OCI-LY3 (cell line): ENCODE data around the gene FAM234A.

Experiments used
- H2AFZ ChIP-seq: fragments of 200-600, 300-600 bp; shearing (Covaris generic); 2 replicates; pipeline ENCODE4 v1.6.0; 2014; ENCODE audit warnings: antibody characterized with exemption, low read depth, low read length
- H3K27ac ChIP-seq: fragments of 200-600, 300-600 bp; sonication (generic); 2 replicates; pipeline ENCODE4 v1.5.1; 2014; ENCODE audit warnings: mild to moderate bottlenecking, low read length, moderate library complexity, mixed read lengths
- H3K27me3 ChIP-seq: fragments of 200-600, 300-600 bp; sonication (generic); 2 replicates; pipeline ENCODE4 v1.6.1; 2014; ENCODE audit warnings: low read depth, low read length, mixed read lengths
- H3K36me3 ChIP-seq: fragments of 200-600, 300-600 bp; sonication (generic); replicated peaks from 2 replicates; pipeline ENCODE3; 2014; ENCODE audit warnings: low read depth, low read length, mixed read lengths
- H3K4me1 ChIP-seq: fragments of 300-600, 200-600 bp; sonication (generic); 2 replicates; pipeline ENCODE4 v1.6.1; 2014; ENCODE audit warnings: low read length, mixed read lengths
- H3K4me2 ChIP-seq: fragments of 200-600, 300-600 bp; sonication (generic); 2 replicates; pipeline ENCODE4 v1.6.1; 2014; ENCODE audit warnings: low read length, mixed read lengths
- H3K4me3 ChIP-seq: fragments of 300-600, 200-600 bp; sonication (generic); 2 replicates; pipeline ENCODE4 v1.5.1; 2014; ENCODE audit warnings: antibody characterized with exemption, mild to moderate bottlenecking, low read length, moderate library complexity
- H3K79me2 ChIP-seq: fragments of 300-600, 200-600 bp; shearing (Covaris generic); 2 replicates; pipeline ENCODE4 v1.6.1; 2014; ENCODE audit warnings: mild to moderate bottlenecking, low read length, mixed read lengths
- H3K9ac ChIP-seq: fragments of 300-600, 200-600 bp; shearing (Covaris generic); 2 replicates; pipeline ENCODE4 v1.6.0; 2014; ENCODE audit warnings: mild to moderate bottlenecking, low read length, moderate library complexity
- H3K9me3 ChIP-seq: fragments of 200-600, 300-600 bp; shearing (Covaris generic); 2 replicates; pipeline ENCODE4 v1.6.1; 2014; ENCODE audit warnings: low read length, mixed read lengths; ENCODE audit not compliant: insufficient read depth
- H4K20me1 ChIP-seq: fragments of 200-600, 300-600 bp; sonication (generic); 2 replicates; pipeline ENCODE4 v1.6.1; 2016; ENCODE audit warnings: low read length, mixed read lengths; ENCODE audit not compliant: insufficient read depth
- EZH2phosphoT487 ChIP-seq: fragments of 200-600 bp; shearing (Covaris generic); IDR thresholded peaks from 2 replicates; pipeline ENCODE4 v1.6.1; 2018; ENCODE audit warnings: antibody characterized with exemption, mixed run types, low read depth
- TF ChIP-seq, protein P1 (sequence below): fragments of 200-600, 300-600 bp; sonication (generic); IDR thresholded peaks from 2 replicates; pipeline ENCODE4 v1.5.1; 2014; ENCODE audit warnings: antibody characterized with exemption, low read length, low read depth

Gene FAM234A

DNA sequence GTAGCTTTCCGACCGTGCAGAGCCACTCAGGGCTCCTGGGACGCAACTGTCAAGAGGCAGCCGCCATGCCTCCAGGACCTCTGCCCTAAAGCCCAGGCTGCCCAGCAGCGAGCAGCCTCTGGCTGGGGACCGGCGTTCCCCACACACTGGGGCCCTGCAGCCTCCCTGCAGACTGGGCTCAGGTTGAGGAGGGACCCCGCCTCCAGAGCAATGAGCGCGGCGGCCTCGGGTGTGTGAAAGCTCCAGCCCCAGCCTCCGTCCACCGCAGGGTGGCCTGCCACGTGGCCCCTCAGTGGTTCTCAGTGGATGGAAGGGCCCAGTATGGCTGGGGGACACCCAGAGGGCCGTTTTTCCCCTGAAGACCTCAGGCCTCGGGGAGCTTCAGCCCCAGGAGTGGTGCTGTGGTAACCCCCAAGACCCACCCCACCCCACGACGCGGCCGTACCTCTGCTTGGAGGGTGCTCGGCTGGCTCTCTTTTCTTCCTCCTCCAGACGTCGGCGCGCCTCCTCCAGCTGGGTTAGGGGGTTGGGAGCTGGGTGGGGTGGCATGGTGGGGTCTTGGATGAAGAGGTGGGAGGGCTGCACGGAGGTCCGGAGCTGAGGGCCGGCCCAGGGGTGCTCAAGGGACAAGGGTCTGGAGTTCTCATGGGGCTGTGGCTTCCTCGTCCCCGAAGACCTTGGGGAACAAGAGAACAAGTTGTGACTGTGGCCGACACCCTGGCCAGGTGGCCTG is 58.6 kb downstream of the FAM234A start:
- no peak overlapping the region for H3K9ac ChIP-seq
- H3K9me3 ChIP-seq: no peaks in the 10 kb centered on the region
- no peaks in the 10 kb centered on the region for H3K36me3 ChIP-seq
- TF ChIP-seq, protein P1, sequence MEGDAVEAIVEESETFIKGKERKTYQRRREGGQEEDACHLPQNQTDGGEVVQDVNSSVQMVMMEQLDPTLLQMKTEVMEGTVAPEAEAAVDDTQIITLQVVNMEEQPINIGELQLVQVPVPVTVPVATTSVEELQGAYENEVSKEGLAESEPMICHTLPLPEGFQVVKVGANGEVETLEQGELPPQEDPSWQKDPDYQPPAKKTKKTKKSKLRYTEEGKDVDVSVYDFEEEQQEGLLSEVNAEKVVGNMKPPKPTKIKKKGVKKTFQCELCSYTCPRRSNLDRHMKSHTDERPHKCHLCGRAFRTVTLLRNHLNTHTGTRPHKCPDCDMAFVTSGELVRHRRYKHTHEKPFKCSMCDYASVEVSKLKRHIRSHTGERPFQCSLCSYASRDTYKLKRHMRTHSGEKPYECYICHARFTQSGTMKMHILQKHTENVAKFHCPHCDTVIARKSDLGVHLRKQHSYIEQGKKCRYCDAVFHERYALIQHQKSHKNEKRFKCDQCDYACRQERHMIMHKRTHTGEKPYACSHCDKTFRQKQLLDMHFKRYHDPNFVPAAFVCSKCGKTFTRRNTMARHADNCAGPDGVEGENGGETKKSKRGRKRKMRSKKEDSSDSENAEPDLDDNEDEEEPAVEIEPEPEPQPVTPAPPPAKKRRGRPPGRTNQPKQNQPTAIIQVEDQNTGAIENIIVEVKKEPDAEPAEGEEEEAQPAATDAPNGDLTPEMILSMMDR: no peak
- no peak for TF ChIP-seq EZH2phosphoT487
- no peaks in the 10 kb centered on the region for H4K20me1 ChIP-seq
- H3K4me2 ChIP-seq: no peak overlapping the region
- no peaks in the 10 kb centered on the region for H3K4me1 ChIP-seq
- H3K79me2 ChIP-seq: no peaks in the 10 kb centered on the region
- H3K27me3 ChIP-seq: no peaks in the 10 kb centered on the region
- no peak overlapping the region for H2AFZ ChIP-seq
- H3K27ac ChIP-seq: no peak overlapping the region
- no peak overlapping the region for H3K4me3 ChIP-seq

DNA sequence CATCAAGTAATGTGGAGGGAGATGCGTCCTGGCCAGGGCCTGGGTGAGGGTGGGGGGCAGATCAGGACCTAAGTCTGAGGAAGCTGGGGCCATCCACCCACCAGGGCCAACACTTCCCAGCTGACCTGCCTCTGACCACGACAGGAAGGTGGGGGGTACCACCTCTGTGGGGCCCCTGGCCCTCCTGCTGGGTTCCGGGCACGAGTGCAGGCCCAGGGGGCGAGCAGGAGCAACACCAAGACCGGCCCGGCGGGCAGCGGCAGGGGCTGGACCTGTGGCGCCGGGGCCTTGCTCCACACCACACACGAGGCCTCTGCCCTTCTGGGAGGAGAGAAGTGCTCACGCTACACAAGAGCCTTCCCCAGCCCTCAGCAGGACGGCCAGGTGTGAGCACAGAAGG is 61.7 kb downstream of the FAM234A start:
- no peaks in the 10 kb centered on the region for H3K4me1 ChIP-seq
- no peak overlapping the region for H3K4me3 ChIP-seq
- H2AFZ ChIP-seq: no peak overlapping the region
- H3K9ac ChIP-seq: no peak overlapping the region
- no peaks in the 10 kb centered on the region for H4K20me1 ChIP-seq
- H3K9me3 ChIP-seq: no peaks in the 10 kb centered on the region
- TF ChIP-seq, protein P1: no peak
- no peak for TF ChIP-seq EZH2phosphoT487
- no peaks in the 10 kb centered on the region for H3K36me3 ChIP-seq
- no peaks in the 10 kb centered on the region for H3K27me3 ChIP-seq
- no peak overlapping the region for H3K4me2 ChIP-seq
- no peak overlapping the region for H3K27ac ChIP-seq
- no peaks in the 10 kb centered on the region for H3K79me2 ChIP-seq

DNA sequence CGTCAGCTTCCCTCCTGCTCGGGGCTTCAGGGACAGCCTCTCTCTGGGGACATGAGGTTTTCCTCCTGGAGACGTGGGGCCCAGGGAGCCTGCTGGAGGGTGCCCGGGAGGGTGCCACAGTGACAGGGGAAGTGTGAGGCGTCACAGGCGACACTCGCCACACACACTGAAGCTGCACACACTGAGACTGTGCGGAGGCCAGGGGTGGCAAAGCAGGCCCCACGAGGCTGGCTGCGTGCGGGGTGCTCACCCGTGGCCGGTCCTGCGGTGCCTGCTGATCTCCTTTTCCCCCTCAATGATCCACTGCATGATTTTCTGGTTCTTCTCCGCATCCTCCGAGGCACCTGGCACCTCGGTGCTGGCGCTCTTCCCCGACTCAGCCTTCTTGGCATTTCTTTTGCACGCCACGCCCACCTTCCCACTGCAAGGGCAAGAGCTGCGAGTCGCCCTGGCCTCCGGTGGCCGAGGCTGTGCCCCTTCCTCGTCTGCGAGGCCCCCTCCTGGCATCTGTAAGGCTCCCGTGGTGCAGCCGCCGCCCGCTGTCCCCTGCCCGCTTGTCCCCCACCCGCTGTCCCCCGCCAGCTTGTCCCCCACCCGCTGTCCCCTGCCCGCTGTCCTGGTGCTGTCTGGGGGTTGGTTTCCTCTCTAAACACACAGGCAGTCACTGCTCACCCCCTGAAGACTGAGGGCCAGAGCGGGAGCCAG is 62.3 kb downstream of the FAM234A start:
- no peaks in the 10 kb centered on the region for H3K79me2 ChIP-seq
- H3K4me2 ChIP-seq: no peak overlapping the region
- no peak overlapping the region for H3K4me3 ChIP-seq
- no peaks in the 10 kb centered on the region for H3K9me3 ChIP-seq
- H3K36me3 ChIP-seq: no peaks in the 10 kb centered on the region
- H3K4me1 ChIP-seq: no peaks in the 10 kb centered on the region
- H3K27me3 ChIP-seq: no peaks in the 10 kb centered on the region
- H3K27ac ChIP-seq: no peak overlapping the region
- TF ChIP-seq, protein P1: no peak
- TF ChIP-seq EZH2phosphoT487: no peak
- no peak overlapping the region for H3K9ac ChIP-seq
- no peaks in the 10 kb centered on the region for H4K20me1 ChIP-seq
- no peak overlapping the region for H2AFZ ChIP-seq

DNA sequence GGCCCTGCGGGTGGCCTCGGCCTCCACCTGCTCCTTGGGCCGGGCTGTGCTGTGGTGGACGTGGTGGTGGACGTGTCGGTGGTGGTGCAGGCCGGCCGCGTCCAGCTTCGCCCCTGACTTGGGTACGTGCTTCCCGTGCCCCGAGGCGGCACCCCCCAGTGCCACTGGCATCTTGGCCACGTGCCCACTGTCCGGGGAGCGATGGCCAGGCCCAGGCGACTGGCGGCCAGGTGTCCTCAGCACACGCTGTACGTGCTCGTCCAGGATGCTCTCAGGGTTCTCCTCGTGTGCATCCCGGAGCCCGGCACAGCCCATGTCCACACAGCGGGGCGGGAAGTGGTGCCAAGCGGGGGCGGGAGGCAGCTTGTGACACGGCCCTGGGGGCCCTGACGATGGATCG is 63.2 kb downstream of the FAM234A start:
- TF ChIP-seq EZH2phosphoT487: no peak
- TF ChIP-seq, protein P1: no peak
- H3K79me2 ChIP-seq: no peaks in the 10 kb centered on the region
- no peaks in the 10 kb centered on the region for H3K36me3 ChIP-seq
- H3K9me3 ChIP-seq: no peaks in the 10 kb centered on the region
- no peak overlapping the region for H3K27ac ChIP-seq
- H4K20me1 ChIP-seq: no peaks in the 10 kb centered on the region
- no peak overlapping the region for H2AFZ ChIP-seq
- no peaks in the 10 kb centered on the region for H3K27me3 ChIP-seq
- H3K4me3 ChIP-seq: no peak overlapping the region
- no peaks in the 10 kb centered on the region for H3K4me1 ChIP-seq
- H3K4me2 ChIP-seq: no peak overlapping the region
- no peak overlapping the region for H3K9ac ChIP-seq
